Endodermal cell (in vitro differentiated cells): ENCODE measurements around the gene PRDM16. TPM values are rescaled to one million over a fixed set of nuclear protein-coding genes. Genes with fewer than 3 reads are reported as not detected.

Experiments used
- DNase-seq: peaks from one replicate; pipeline ENCODE4 v3.0.0-alpha.2; 2017
- H3K27ac ChIP-seq: 2 replicates; pipeline ENCODE4 v1.5.1; 2013; ENCODE audit warnings: mild to moderate bottlenecking, low read depth, low read length, moderate library complexity
- H3K27me3 ChIP-seq: 2 replicates; pipeline ENCODE4 v1.6.1; 2013; ENCODE audit warnings: mild to moderate bottlenecking, low read length, moderate library complexity; ENCODE audit not compliant: insufficient read depth, control insufficient read depth, poor library complexity, severe bottlenecking
- H3K36me3 ChIP-seq: 2 replicates; pipeline ENCODE4 v1.7.0; 2013; ENCODE audit warnings: mild to moderate bottlenecking, low read length, moderate library complexity; ENCODE audit not compliant: control insufficient read depth, insufficient read depth
- H3K4me1 ChIP-seq: one replicate; pipeline ENCODE4 v1.7.0; 2013; ENCODE audit warnings: low read length; ENCODE audit not compliant: control insufficient read depth, insufficient read depth
- H3K4me3 ChIP-seq: 2 replicates; pipeline ENCODE4 v1.5.1; 2013; ENCODE audit warnings: mild to moderate bottlenecking, low read length, moderate library complexity
- H3K9ac ChIP-seq: 2 replicates; pipeline ENCODE4 v1.6.1; 2013; ENCODE audit warnings: mild to moderate bottlenecking, low read length, moderate library complexity; ENCODE audit not compliant: poor library complexity, severe bottlenecking; ENCODE audit errors: extremely low read depth
- H3K9me3 ChIP-seq: 2 replicates; pipeline ENCODE4 v1.6.1; 2013; ENCODE audit warnings: mild to moderate bottlenecking, low read length, moderate library complexity; ENCODE audit not compliant: control insufficient read depth
- H3K27ac Mint-ChIP-seq: 2 replicates; pipeline ENCODE4 v1.8.0; 2020; ENCODE audit warnings: mixed read lengths
- H3K27me3 Mint-ChIP-seq: 2 replicates; pipeline ENCODE4 v1.8.0; 2021; ENCODE audit warnings: mild to moderate bottlenecking, mixed read lengths; ENCODE audit not compliant: insufficient read depth
- H3K36me3 Mint-ChIP-seq: 2 replicates; pipeline ENCODE4 v1.8.0; 2020; ENCODE audit warnings: low read depth, mixed read lengths
- H3K4me1 Mint-ChIP-seq: 2 replicates; pipeline ENCODE4 v1.8.0; 2020; ENCODE audit warnings: mixed read lengths
- H3K4me3 Mint-ChIP-seq: 2 replicates; pipeline ENCODE4 v1.8.0; 2020; ENCODE audit warnings: mild to moderate bottlenecking, moderate library complexity, mixed read lengths
- H3K9me3 Mint-ChIP-seq: 2 replicates; pipeline ENCODE4 v1.8.0; 2020; ENCODE audit warnings: mild to moderate bottlenecking, mixed read lengths
- CTCF ChIP-seq: fragments of 200-600 bp; sonication (generic); conservative IDR thresholded peaks from 2 replicates; pipeline ENCODE4 v1.5.0; 2021; ENCODE audit warnings: antibody characterized with exemption, mild to moderate bottlenecking
- WGBS, 2 experiments: methylation state at CpG; one replicate each; pipeline versions ENCODE4 v1.1.5 to v1.1.7; 2013; ENCODE audit warnings: missing lambda C conversion rate in 2 of 2, mixed read lengths in 1 of 2; ENCODE audit not compliant: insufficient coverage in 1 of 2, insufficient read length in 1 of 2; 5-methylcytosine and 5-hydroxymethylcytosine counted together
- total RNA-seq, 2 donors: library from RNA; stranded (reverse); fragmentation: NEBNext Ultra II Directional in 1 of 2; extraction: Animal tissue kit (Norgen Biotek cat#: 25700) in 1 of 2; gene quantifications; 2 replicates in 1 of 2; 3 replicates in 1 of 2; pipeline ENCODE4 v1.2.1, GENCODE V29; 2021

PRDM16 gene
- total RNA-seq, 2 donors from 2014 or later = 2.1 to 4.0 TPM

GRCh38 chr1:3444736-3445135, 375.7 kb downstream of the PRDM16 start:
- TF ChIP-seq CTCF = no peak
- WGBS, 2 experiments = 82 to 100% methylated on average over 3 to 10 of the region's 10 CpGs
- Histone ChIP-seq H3K4me3 (no peak overlapping the region), H3K27me3 (peaks cover 6% of the 10 kb centered on the region), H3K4me1 (no peaks in the 10 kb centered on the region), H3K9me3 (no peaks in the 10 kb centered on the region), H3K27ac (no peak overlapping the region), H3K36me3 (no peaks in the 10 kb centered on the region), H3K9ac (no peak overlapping the region)
- no peak for DNase-seq
- H3K4me1 Mint-ChIP-seq = peaks cover 13% of the 10 kb centered on the region
- H3K9me3 Mint-ChIP-seq = no peaks in the 10 kb centered on the region
- no peaks in the 10 kb centered on the region for H3K36me3 Mint-ChIP-seq
- H3K27me3 Mint-ChIP-seq = no peaks in the 10 kb centered on the region
- no peak overlapping the region for H3K27ac Mint-ChIP-seq
- no peak overlapping the region for H3K4me3 Mint-ChIP-seq

DNA sequence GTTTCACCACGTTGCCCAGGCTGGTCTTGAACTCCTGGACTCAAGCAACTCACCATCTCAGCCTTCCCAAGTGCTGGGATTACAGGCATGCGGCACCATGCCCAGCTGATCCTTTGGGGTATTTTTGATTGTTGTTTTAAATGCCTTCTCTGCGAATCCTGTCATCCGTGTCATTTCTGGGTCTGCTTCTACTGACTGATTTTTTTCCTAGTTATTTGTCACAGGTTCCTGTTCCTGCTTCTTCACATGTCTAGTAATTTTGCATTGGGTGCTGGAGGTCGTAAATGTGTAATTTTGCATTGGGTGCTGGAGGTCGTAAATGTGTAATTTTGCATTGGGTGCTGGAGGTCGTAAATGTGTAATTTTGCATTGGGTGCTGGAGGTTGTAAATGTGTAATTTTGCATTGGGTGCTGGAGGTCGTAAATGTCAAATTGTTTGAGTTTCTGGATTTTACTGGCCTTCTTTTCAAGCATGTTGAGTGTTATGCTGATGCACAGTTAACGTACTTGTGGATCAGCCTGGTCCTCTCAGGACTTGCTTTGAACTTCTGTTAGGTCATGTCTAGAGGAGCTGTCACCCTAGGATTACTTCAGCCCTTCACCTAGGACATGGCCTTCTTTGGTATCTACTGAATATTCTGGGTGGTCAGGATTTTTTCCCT, 381.3 kb downstream of the PRDM16 start:
- H3K4me3 Mint-ChIP-seq = no peak overlapping the region
- H3K27ac ChIP-seq = no peak overlapping the region
- H3K4me1 ChIP-seq = peaks cover 4% of the 10 kb centered on the region
- no peaks in the 10 kb centered on the region for H3K36me3 ChIP-seq
- H3K9me3 ChIP-seq = no peaks in the 10 kb centered on the region
- H3K4me1 Mint-ChIP-seq = peaks cover 1% of the 10 kb centered on the region
- no peak for DNase-seq
- no peaks in the 10 kb centered on the region for H3K27me3 Mint-ChIP-seq
- no peak overlapping the region for H3K9ac ChIP-seq
- no peaks in the 10 kb centered on the region for H3K9me3 Mint-ChIP-seq
- WGBS, 2 experiments = 86 to 100% methylated on average over 2 to 8 of the region's 9 CpGs
- TF ChIP-seq CTCF = no peak
- no peak overlapping the region for H3K27ac Mint-ChIP-seq
- no peak overlapping the region for H3K4me3 ChIP-seq
- no peaks in the 10 kb centered on the region for H3K36me3 Mint-ChIP-seq
- peaks cover 8% of the 10 kb centered on the region for H3K27me3 ChIP-seq

- H3K9me3 ChIP-seq = no peaks in the 10 kb centered on the region
- TF ChIP-seq CTCF = no peak
- WGBS, 2 experiments = 86 to 92% methylated on average over 12 of the region's 12 CpGs
Observed at GRCh38 chr1:3450983-3451382, 382.0 kb downstream of the PRDM16 start.

More at GRCh38 chr1:3450983-3451382, 382.0 kb downstream of the PRDM16 start:
- H3K27ac ChIP-seq = no peak overlapping the region
- Mint-ChIP-seq H3K4me1 (peaks cover 5% of the 10 kb centered on the region), H3K9me3 (no peaks in the 10 kb centered on the region), H3K36me3 (no peaks in the 10 kb centered on the region), H3K27ac (no peak overlapping the region), H3K27me3 (no peaks in the 10 kb centered on the region), H3K4me3 (no peak overlapping the region)
- no peaks in the 10 kb centered on the region for H3K36me3 ChIP-seq
- peaks cover 8% of the 10 kb centered on the region for H3K27me3 ChIP-seq
- no peak overlapping the region for H3K4me3 ChIP-seq
- DNase-seq = no peak
- H3K9ac ChIP-seq = no peak overlapping the region
- H3K4me1 ChIP-seq = peaks cover 9% of the 10 kb centered on the region
